NCI-H446 (cell line): ENCODE measurements around the gene OR10R2.
A peak's percentile ranks its signal among the peaks of the same experiment; 100 is the strongest.
"Not testable (repeated sequence)": the region's sequence is repeated elsewhere in the genome, so short reads cannot be mapped to it uniquely, and the experiment has no call there.

ENCODE experiments used
- DNase-seq, 2 experiments: peaks; one replicate each; lab custom pipeline; 2025; lab: John Stamatoyannopoulos, UW

Gene OR10R2, protein sequence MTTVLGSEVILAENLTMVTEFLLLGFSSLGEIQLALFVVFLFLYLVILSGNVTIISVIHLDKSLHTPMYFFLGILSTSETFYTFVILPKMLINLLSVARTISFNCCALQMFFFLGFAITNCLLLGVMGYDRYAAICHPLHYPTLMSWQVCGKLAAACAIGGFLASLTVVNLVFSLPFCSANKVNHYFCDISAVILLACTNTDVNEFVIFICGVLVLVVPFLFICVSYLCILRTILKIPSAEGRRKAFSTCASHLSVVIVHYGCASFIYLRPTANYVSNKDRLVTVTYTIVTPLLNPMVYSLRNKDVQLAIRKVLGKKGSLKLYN

DNA sequence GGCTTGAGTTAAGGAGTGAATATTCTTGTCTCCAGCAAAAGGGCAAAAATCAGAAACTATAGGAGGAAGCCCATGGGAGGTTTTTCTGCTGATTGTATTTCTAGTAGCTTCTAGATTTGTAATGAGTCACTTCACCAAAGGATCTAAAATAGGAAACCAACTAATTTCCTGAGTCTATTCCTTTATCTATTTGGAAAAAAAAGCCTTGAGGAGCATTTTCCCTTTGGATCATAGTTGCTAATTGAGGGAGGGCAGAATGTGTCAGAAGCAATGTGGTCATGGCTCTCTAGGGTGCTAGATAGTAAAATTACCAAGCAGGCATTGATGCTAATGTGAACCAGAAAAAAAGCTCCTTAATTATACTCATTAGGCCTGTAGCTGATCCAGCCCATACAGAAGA, at the start of gene OR10R2:
TSS of gene OR10R2 (plus strand) at position 301 of the 400 bp plus-strand sequence. CDS start 106 bp downstream, outside the sequence.
- no peak for DNase-seq

DNA sequence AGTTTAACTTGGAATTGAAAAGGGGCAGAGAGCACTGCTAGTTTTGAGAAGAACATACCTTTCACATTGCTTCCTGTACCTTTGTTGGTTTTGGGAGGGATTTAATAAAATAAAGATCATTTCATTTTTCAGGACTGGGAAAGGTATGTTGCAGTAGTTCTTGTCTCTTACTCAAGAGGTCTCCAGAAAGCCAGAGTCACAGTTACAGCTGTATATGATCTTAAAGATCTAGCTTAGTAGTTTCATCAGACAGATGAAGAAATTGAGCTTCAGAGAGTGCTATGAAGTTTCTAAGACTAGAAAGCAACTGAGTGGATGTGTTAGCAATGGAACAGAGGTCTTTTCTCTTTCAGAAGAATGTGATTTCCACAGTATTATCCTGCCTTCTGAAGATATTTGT, 47.0 kb upstream of the OR10R2 start:
- no peak for DNase-seq

- no peak for DNase-seq
Measured at GRCh38 chr1:158426137-158426536, 45.9 kb upstream of the OR10R2 start, which contains the start of gene OR10K2. OR10K2 (minus strand) TSS chr1:158426237; CDS start chr1:158420866, 5,371 bp downstream.

GRCh38 chr1:158430163-158430562, 41.9 kb upstream of the OR10R2 start:
- not testable (repeated sequence) for DNase-seq

GRCh38 chr1:158434741-158435140, 37.3 kb upstream of the OR10R2 start:
- no peak for DNase-seq

DNA sequence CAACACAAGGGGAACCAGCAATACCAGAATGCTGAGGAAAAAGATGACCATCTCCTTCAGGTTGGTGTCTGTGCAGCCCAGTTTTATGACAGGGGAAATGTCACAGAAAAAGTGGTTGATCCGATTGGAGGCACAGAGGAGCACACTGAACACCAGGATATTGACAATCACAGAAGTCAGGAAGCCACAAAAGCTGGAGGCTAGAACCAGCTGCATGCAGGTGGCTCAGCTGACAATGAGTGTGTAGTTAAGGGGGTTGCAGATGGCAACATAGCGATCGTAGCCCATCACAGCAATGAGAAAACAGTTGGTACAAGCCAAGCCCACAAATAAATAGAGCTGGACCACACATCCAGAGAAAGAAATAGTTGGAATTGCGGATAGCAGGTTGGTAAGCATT, 26.6 kb upstream of the OR10R2 start:
- no peak for DNase-seq

- no peak for DNase-seq
Measured at GRCh38 chr1:158454537-158454936, 17.5 kb upstream of the OR10R2 start.

DNA sequence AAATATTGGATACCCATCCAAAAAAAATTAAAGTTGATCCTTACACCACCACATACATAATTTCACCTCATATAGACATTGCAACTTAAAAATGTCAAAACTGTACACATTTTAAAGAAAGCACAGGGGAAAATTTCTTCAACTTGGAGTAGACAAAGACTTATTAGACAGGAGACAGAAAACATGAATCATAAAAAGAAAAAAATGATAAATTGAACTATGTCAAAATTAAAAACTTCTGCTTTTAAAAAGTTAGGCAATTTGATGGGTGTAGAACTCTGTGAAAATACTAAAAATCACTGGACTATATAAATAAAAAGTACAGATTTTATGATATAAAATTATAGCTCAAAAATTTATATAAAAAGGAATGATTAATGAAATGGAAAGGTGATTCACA, 14.8 kb upstream of the OR10R2 start:
- DNase-seq, result no peak

DNA sequence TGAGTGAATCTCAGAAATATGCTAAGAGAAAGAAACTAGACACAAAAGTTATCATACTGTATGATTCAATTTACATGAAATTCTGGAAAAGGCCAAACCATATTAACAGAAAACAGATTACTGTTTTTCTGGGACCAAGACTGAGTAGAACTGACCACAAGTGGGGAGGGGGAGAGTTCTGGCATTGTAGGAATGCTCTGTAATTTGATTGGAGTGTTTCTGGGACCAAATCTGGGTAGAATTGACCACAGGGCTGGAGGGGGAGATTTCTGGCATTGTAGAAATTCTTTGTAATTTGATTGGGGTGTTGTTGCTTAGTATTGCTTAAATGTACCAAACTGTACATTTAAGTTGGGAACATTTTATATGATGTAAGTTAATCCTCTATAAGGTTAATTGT, 13.8 kb upstream of the OR10R2 start:
- DNase-seq, result no peak

DNA sequence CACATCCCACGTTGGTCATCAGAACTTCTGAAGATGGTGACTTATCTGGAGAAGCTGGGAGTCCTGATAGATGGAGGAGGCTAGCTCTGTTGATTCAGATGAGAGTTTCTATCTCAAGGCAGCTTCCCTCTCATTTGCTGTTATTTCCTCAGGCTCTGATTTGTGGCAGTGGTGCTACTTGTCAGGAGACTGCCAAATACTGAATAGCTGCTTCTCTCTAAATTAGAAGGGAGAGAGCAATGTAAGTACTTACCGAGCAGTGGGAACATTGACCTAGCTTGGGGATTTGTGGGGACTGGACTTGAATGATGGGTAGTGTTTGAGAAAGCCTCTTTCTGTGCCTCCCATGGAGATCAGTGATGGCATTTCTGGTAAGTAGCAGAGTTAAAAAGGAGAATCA, 10.5 kb upstream of the OR10R2 start, which contains the start of gene OR10K1:
TSS of gene OR10K1 (plus strand) at position 301 of the 400 bp plus-strand sequence. CDS start 3,728 bp downstream, outside the sequence.
- DNase-seq, result no peak

DNA sequence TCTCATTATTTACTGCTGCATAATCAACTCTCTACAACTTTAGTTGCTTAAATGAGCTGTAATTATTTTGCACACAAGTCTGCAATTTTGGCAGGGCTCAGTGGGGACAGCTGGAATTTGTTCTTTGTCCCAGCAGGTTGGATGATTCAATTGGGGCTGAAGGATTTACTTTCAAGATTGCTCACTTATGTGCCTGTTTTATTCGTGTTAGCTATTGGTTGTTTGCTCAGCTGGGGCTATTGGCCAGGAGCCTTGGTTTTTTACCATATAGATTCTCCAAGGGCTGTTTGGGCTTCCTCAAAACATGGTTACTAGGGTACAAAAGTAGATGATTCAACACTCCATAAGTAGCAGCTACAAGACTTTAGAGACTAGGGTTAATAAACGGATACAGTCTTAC, 13.4 kb downstream of the OR10R2 start:
- DNase-seq, result peak in 1 of 2 experiments; percentile 18

DNA sequence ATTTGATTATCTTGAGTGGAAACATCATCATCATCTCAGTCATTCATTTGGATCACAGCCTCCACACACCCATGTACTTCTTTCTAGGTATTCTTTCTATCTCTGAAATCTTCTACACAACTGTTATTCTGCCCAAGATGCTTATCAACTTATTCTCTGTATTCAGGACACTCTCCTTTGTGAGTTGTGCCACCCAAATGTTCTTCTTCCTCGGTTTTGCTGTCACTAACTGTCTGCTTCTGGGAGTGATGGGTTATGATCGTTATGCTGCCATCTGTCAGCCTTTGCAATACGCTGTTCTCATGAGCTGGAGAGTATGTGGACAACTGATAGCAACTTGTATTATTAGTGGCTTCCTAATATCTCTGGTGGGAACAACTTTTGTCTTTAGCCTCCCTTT, 19.3 kb downstream of the OR10R2 start:
- no peak for DNase-seq

DNA sequence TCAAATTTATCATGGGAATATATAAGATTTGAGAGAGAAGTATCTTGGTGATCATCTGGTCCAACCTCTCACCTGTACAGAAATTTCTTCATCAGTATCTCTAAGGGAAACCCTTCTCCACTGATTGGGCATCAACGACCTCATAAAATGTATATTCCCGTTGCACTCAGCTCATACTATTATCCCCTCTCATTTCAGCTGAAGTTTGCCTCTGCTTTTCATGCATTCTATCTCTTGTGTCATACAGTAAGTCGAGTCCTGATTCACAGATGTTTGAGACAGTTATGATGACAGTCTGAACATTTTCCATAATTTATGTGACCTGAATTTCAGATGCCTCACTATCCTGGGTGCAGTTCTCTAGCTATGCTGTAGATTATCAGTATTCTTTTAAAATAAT, 21.0 kb downstream of the OR10R2 start:
- DNase-seq, result no peak

DNA sequence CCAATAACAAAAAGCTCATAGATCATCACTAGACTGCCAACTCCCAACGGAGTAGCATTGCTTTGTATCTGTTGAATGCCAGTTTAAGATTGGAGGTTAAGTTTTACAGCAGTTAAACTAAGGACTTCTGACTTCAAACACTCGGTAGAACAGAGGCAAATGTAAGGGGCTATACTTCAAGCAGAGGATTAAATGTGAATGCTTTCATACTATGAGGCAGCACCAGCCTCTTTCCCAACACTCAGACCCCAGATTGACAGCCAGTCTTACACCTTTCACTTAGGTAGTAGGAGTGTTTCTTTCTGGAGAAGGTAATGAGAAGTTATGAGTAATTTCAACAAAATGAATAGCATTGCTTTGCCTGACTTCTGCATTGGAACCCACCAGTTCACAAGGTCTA, 22.8 kb downstream of the OR10R2 start:
- no peak for DNase-seq

DNA sequence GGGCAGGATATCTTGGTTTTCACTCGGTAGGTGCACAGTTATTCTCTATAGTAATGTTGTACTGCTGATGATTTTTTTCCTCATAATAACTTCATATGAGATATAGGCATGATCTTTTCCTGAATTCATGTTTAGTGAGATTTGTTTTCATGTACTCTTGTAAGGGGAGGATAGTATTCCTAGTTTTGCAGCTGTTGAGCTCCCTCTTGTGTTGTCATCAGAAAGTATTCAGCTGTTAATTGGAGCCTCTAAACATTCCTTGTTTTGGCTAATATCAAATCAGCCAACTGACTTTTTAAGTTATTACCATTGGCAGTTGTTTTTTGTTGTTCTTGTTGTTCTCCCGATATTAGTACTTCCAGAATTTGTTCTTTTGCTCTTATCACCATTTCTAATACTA, 24.4 kb downstream of the OR10R2 start:
- peak in 1 of 2 experiments; percentile 2 for DNase-seq

DNA sequence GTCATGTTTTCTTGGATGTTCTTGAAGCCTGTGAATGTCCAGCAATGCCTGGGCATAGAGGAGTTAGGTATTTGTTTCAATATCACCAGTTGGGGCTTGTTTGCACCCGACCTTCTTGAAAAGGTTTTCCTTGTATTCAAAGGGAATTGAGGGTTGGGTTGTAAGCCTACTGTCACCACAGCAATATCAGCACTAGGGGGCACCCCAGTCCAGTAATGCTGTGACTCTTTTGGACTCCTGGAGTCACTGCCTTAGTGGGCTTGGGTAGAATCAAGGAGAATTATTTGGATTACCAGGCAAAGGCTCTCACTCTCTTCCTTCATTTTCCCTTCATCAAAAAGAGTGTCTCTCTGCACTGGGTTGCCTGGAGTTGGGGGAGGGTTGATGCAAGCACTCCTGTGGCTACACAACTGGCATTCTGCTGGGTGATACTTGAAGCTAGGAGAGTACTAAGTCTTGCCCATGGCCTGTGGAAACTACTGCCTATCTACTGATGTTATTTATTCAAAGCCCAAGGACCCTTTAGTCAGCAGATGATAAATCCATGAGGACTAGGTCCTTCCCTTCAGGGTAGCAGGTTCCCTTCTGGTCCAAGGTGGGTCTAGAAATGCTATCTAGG, 34.5 kb downstream of the OR10R2 start:
- peak in 1 of 2 experiments; percentile 37 for DNase-seq

GRCh38 chr1:158507511-158507910, 35.5 kb downstream of the OR10R2 start:
- no peak for DNase-seq

DNA sequence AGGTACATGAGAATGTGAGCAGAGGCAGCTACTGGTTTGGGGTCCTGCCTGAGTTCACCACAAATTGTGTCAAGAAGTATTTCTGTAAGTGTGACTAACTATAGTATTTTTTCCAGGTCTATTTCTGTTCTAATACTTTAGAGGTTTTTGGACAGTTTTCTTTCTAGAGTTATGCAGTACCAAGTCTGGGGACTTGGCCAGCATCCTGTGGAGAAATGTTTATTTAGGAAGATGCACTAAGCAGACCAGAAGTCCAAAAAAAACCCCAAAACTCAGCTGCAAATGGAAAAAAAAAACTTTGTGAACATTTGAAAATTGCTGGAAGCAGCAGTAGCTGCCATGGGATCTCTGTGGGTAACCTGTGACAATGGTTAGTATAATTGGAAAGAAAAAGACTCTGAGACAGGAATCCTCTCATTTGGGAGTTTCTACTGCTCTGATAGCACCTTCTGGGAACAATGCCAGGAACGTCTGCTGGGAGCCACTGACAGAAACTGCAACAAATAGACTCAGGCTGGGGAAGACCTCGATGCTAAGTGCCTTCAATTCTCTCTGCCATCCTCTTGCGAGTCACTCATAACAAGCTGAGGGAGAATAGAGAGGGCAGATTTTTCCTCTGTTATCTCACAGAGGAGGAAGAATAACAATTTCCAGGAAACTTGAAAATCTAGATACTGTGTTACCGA, 37.6 kb downstream of the OR10R2 start:
- DNase-seq, result peak in 1 of 2 experiments; percentile 36

- no peak for DNase-seq
Measured at GRCh38 chr1:158516966-158517365, 44.9 kb downstream of the OR10R2 start.

GRCh38 chr1:158520021-158520420, 48.0 kb downstream of the OR10R2 start:
- DNase-seq, result no peak

- DNase-seq, result no peak
Measured at GRCh38 chr1:158520955-158521665, 49.1 kb downstream of the OR10R2 start.

- DNase-seq, result no peak
Measured at GRCh38 chr1:158521666-158522058, 49.6 kb downstream of the OR10R2 start.
